Vagina (tissue), 2 donors: ENCODE results near the gene CARD11.

Experiments
- POLR2A ChIP-seq, 2 donors: fragments of 450-650 bp; IDR thresholded peaks; one replicate each; pipeline ENCODE4 v1.6.1; 2017; ENCODE audit warnings: antibody characterized with exemption in 2 of 2, mild to moderate bottlenecking in 2 of 2, moderate library complexity in 2 of 2
- POLR2AphosphoS5 ChIP-seq, 2 donors: sonication (generic); formaldehyde crosslinking; IDR thresholded peaks; one replicate each; pipeline ENCODE4 v1.9.0; 2017; ENCODE audit warnings: antibody characterized with exemption in 2 of 2, mild to moderate bottlenecking in 2 of 2, low read depth in 1 of 2; ENCODE audit not compliant: insufficient read depth in 1 of 2
- TF ChIP-seq, protein P1 (sequence below), 3 experiments: fragments of 450-650 bp in 2 of 3; fragments of 200-600 bp in 1 of 3; sonication (generic) in 1 of 3; IDR thresholded peaks; one replicate each; pipeline ENCODE4 v1.5.1; 2017 to 2019; ENCODE audit warnings: antibody characterized with exemption in 3 of 3, mild to moderate bottlenecking in 2 of 3, moderate library complexity in 2 of 3

- TF ChIP-seq POLR2A (IDR thresholded peaks at IDR 0.05) (no peak), POLR2AphosphoS5 (IDR thresholded peaks at IDR 0.05; ENCODE audit: insufficient read depth in 1 of 2, low read depth in 1 of 2) (no peak)
- TF ChIP-seq, protein P1, sequence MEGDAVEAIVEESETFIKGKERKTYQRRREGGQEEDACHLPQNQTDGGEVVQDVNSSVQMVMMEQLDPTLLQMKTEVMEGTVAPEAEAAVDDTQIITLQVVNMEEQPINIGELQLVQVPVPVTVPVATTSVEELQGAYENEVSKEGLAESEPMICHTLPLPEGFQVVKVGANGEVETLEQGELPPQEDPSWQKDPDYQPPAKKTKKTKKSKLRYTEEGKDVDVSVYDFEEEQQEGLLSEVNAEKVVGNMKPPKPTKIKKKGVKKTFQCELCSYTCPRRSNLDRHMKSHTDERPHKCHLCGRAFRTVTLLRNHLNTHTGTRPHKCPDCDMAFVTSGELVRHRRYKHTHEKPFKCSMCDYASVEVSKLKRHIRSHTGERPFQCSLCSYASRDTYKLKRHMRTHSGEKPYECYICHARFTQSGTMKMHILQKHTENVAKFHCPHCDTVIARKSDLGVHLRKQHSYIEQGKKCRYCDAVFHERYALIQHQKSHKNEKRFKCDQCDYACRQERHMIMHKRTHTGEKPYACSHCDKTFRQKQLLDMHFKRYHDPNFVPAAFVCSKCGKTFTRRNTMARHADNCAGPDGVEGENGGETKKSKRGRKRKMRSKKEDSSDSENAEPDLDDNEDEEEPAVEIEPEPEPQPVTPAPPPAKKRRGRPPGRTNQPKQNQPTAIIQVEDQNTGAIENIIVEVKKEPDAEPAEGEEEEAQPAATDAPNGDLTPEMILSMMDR (IDR thresholded peaks at IDR 0.05), result no peak
Measured at GRCh38 chr7:2936301-2936700, 107.4 kb downstream of the CARD11 start.
